ENCODE measurements around the gene ACP4.

DNA sequence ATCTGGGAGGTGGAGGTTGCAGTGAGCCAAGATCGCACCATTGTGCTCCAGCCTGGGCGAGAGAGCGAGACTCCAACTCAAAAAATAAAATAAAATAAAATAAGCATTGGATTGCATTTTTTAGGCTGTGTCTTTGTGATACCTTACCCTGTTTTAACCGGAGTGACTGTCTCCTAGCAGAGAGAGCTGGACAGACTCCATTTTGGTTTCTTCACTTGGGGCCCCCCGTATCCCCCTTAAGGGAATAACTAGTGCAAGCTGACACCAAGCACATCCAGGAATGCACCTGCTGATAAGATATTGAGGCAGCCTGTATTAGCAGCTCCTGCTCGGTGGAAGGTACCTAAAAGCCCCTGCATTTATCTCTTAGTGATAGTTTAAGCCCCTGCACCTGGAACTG, 40.7 kb upstream of the ACP4 start:
- TF ChIP-seq, protein P1, sequence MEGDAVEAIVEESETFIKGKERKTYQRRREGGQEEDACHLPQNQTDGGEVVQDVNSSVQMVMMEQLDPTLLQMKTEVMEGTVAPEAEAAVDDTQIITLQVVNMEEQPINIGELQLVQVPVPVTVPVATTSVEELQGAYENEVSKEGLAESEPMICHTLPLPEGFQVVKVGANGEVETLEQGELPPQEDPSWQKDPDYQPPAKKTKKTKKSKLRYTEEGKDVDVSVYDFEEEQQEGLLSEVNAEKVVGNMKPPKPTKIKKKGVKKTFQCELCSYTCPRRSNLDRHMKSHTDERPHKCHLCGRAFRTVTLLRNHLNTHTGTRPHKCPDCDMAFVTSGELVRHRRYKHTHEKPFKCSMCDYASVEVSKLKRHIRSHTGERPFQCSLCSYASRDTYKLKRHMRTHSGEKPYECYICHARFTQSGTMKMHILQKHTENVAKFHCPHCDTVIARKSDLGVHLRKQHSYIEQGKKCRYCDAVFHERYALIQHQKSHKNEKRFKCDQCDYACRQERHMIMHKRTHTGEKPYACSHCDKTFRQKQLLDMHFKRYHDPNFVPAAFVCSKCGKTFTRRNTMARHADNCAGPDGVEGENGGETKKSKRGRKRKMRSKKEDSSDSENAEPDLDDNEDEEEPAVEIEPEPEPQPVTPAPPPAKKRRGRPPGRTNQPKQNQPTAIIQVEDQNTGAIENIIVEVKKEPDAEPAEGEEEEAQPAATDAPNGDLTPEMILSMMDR (IDR thresholded peaks at IDR 0.05) = no peak
- no peak for TF ChIP-seq POLR2A (IDR thresholded peaks at IDR 0.05)

All from uterus (tissue), 2 donors.